HG03039 (cell line): ENCODE data around the gene NR1H3.

Experiments used
- ATAC-seq: cut with Tn5 transposase; IDR thresholded peaks from one replicate; pipeline ENCODE4 v1.9.1; 2021; ENCODE audit warnings: mild to moderate bottlenecking, moderate library complexity; ENCODE audit not compliant: unreplicated experiment

NR1H3 gene

GRCh38 chr11:47243454-47243853 is 14.3 kb upstream of the NR1H3 start:
- ATAC-seq: no peak

GRCh38 chr11:47244448-47245350 is 13.1 kb upstream of the NR1H3 start:
- no peak for ATAC-seq

- ATAC-seq: no peak
Measured at GRCh38 chr11:47245611-47246357, 12.0 kb upstream of the NR1H3 start.

- no peak for ATAC-seq
Measured at GRCh38 chr11:47247502-47247901, 10.3 kb upstream of the NR1H3 start.

- ATAC-seq: peak; percentile 21
Measured at GRCh38 chr11:47248304-47248663, 9.5 kb upstream of the NR1H3 start.

GRCh38 chr11:47248664-47249377 is 9.0 kb upstream of the NR1H3 start, which contains the start of gene ACP2:
TSS of gene ACP2 (minus strand) at chr11:47248814. CDS start at chr11:47248789, 25 bp downstream.
- ATAC-seq: peak; percentile 68

- ATAC-seq: no peak
Measured at GRCh38 chr11:47249378-47249715, 8.4 kb upstream of the NR1H3 start.

- ATAC-seq: no peak
Measured at GRCh38 chr11:47251751-47252150, 6.0 kb upstream of the NR1H3 start.

GRCh38 chr11:47253660-47254059 is 4.1 kb upstream of the NR1H3 start:
- no peak for ATAC-seq

GRCh38 chr11:47254386-47254785 is 3.4 kb upstream of the NR1H3 start:
- no peak for ATAC-seq

- ATAC-seq: no peak
Measured at GRCh38 chr11:47256374-47256773, 1.4 kb upstream of the NR1H3 start.

- ATAC-seq: no peak
Measured at GRCh38 chr11:47257177-47257516, 649 bp upstream of the NR1H3 start.

GRCh38 chr11:47258317-47258902 is 614 bp downstream of the NR1H3 start:
- ATAC-seq: no peak

- ATAC-seq: no peak
Measured at GRCh38 chr11:47259232-47259977, 1.6 kb downstream of the NR1H3 start.

GRCh38 chr11:47260366-47260765 is 2.6 kb downstream of the NR1H3 start:
- ATAC-seq: no peak

GRCh38 chr11:47261291-47261800 is 3.5 kb downstream of the NR1H3 start:
- no peak for ATAC-seq

GRCh38 chr11:47264119-47264518 is 6.3 kb downstream of the NR1H3 start:
- ATAC-seq: no peak

- no peak for ATAC-seq
Measured at GRCh38 chr11:47264521-47264920, 6.7 kb downstream of the NR1H3 start.

GRCh38 chr11:47267876-47268275 is 10.1 kb downstream of the NR1H3 start:
- no peak for ATAC-seq

GRCh38 chr11:47268448-47269001 is 10.7 kb downstream of the NR1H3 start:
- ATAC-seq: no peak
